ENCODE measurements around the gene OR2A5.

DNA sequence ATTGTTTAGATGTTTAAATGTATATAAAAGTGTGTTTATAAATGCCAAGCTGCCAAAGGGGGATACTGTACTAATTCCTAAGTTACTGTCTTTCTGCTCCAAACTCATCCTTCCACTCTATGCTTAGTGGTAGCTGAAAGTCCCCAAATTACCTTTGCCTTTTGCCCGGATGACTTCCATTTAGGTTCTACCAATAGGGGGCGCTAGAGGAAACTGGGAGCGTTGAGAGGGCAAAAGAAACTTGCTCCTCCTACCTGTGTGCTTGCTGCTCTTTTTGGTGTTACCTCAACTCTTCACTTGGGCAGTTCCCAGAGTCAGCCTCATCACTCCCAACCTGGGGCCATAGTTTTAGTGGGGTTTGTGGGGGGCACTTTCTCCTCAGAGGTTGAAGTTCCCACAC lies 15.0 kb downstream of the OR2A5 start:
- no peak for TF ChIP-seq TARDBP (IDR thresholded peaks at IDR 0.05)
- no peak for TF ChIP-seq POLR2AphosphoS5 (IDR thresholded peaks at IDR 0.05; ENCODE audit: control insufficient read depth, insufficient read depth, low read depth, low read length)
- TF ChIP-seq, protein P1, sequence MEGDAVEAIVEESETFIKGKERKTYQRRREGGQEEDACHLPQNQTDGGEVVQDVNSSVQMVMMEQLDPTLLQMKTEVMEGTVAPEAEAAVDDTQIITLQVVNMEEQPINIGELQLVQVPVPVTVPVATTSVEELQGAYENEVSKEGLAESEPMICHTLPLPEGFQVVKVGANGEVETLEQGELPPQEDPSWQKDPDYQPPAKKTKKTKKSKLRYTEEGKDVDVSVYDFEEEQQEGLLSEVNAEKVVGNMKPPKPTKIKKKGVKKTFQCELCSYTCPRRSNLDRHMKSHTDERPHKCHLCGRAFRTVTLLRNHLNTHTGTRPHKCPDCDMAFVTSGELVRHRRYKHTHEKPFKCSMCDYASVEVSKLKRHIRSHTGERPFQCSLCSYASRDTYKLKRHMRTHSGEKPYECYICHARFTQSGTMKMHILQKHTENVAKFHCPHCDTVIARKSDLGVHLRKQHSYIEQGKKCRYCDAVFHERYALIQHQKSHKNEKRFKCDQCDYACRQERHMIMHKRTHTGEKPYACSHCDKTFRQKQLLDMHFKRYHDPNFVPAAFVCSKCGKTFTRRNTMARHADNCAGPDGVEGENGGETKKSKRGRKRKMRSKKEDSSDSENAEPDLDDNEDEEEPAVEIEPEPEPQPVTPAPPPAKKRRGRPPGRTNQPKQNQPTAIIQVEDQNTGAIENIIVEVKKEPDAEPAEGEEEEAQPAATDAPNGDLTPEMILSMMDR (IDR thresholded peaks at IDR 0.05 in 2 of 3, conservative IDR thresholded peaks at IDR 0.05 in 1 of 3; ENCODE audit: insufficient read depth in 2 of 3, low read depth in 1 of 3, low read length in 3 of 3), result peak; percentile 70 to 78 (median 77)
- no peak for TF ChIP-seq ZNF384 (IDR thresholded peaks at IDR 0.05; ENCODE audit: low read depth, low read length)
- TF ChIP-seq RCOR1 (IDR thresholded peaks at IDR 0.05; ENCODE audit: borderline replicate concordance in 1 of 2, low read depth in 2 of 2, low read length in 2 of 2), result no peak
- TF ChIP-seq, protein P2, sequence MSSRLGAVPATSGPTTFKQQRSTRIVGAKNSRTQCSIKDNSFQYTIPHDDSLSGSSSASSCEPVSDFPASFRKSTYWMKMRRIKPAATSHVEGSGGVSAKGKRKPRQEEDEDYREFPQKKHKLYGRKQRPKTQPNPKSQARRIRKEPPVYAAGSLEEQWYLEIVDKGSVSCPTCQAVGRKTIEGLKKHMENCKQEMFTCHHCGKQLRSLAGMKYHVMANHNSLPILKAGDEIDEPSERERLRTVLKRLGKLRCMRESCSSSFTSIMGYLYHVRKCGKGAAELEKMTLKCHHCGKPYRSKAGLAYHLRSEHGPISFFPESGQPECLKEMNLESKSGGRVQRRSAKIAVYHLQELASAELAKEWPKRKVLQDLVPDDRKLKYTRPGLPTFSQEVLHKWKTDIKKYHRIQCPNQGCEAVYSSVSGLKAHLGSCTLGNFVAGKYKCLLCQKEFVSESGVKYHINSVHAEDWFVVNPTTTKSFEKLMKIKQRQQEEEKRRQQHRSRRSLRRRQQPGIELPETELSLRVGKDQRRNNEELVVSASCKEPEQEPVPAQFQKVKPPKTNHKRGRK (tag; IDR thresholded peaks at IDR 0.05), result no peak
- no peak for TF ChIP-seq NFE2L1 (tag; IDR thresholded peaks at IDR 0.05; ENCODE audit: borderline replicate concordance, low read depth)

Measured in K562 (cell line).